GM18951 (cell line): Measurements from ENCODE around the gene SRRD.

Experiments
- POLR2A ChIP-seq: IDR thresholded peaks from 4 replicates; pipeline ENCODE4 v1.6.1; 2011; ENCODE audit warnings: mild to moderate bottlenecking; ENCODE audit not compliant: insufficient read length, insufficient read depth; ENCODE audit errors: extremely low read depth
- in situ Hi-C: fragments of 300-500 bp; cut with MboI; formaldehyde crosslinking; loops from one replicate; pipeline ENCODE4 v1.12.0; 2022; ENCODE audit warnings: low sequenced_read_pairs, mixed read lengths, inconsistent platforms; ENCODE audit not compliant: unreplicated experiment

The SRRD gene

DNA sequence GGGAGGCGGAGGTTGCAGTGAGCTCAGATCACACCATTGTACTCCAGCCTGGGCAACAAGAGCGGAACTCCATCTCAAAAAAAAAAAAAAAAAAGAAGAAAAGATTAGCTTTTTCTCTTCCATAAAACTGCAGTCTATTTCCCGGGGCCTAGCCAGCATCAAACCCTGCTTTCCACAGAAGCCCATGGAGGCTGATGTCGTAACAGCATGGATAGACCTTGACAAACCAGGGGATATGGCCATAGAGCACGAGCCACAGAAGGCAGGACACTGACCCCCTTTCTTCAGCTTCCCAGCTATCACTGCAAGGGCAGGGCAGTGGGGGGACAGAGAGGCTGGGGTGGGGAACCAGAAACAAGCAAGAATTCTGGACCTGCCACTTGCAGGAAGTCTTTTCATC lies 21.6 kb upstream of the SRRD start:
- in situ Hi-C loops = loop anchor here (25.0 kb wide), 1 partner anchor 100 kb away; no protein-coding TSS in a partner anchor
- no peak for TF ChIP-seq POLR2A

- no peak for TF ChIP-seq POLR2A
- in situ Hi-C loops = loop anchor here (25.0 kb wide), 1 partner anchor 100 kb away; no protein-coding TSS in a partner anchor
Observed at GRCh38 chr22:26462641-26463040, 21.0 kb upstream of the SRRD start.

DNA sequence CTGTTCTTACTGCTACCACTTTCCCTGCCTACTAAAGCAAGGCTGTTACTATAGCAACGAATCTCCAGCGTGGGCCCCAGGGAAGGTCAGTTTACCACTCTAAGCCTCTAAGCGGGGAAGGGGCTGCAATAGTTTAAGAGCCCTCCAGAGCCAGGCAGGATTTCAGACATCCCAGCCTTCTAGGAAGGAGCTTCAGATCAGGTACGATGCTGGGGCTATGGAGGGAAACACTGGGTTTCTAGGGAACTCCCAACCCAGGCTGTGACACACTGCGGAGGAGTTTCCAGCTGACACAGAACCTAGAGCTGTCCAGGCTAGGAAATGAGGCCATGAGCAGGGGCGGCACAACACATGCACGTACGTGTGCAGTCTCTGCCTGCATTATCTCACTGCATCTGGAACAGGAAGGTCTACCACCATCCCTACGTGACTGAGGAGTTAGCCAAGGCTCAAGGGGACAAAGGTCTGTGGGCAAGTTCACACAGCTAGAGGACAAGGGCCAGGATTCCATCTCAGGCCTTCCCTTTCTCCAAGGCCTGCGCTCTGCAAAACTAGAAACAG lies 20.5 kb upstream of the SRRD start:
- TF ChIP-seq POLR2A = no peak
- in situ Hi-C loops = loop anchor here (25.0 kb wide), 1 partner anchor 101 kb away; no protein-coding TSS in a partner anchor

DNA sequence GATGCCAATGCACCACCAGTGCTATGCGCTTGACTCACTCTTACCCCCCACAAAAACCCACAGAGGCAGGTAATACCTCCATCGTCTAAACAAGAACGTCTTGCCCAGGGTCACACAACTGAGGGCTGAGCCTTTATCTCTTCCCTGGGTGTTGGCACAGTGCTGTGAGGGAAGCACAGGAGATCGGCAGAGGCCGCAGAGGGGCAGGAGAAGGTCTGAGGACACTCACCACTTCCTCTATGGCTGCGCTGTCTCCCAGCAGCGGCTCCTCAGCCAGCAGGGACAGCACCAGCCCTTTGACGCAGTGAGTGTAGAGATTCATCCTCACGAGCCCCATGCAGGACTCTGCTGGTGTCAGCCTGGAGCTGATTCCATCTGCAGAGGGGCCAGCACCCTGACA lies 20.0 kb upstream of the SRRD start:
- in situ Hi-C loops = loop anchor here (25.0 kb wide), 1 partner anchor 101 kb away; no protein-coding TSS in a partner anchor
- no peak for TF ChIP-seq POLR2A

GRCh38 chr22:26464312-26464711 lies 19.4 kb upstream of the SRRD start:
- in situ Hi-C loops = loop anchor here (25.0 kb wide), 1 partner anchor 102 kb away; no protein-coding TSS in a partner anchor
- no peak for TF ChIP-seq POLR2A

- in situ Hi-C loops = loop anchor here (25.0 kb wide), 1 partner anchor 104 kb away; no protein-coding TSS in a partner anchor
- no peak for TF ChIP-seq POLR2A
Observed at GRCh38 chr22:26466196-26466595, 17.5 kb upstream of the SRRD start.

DNA sequence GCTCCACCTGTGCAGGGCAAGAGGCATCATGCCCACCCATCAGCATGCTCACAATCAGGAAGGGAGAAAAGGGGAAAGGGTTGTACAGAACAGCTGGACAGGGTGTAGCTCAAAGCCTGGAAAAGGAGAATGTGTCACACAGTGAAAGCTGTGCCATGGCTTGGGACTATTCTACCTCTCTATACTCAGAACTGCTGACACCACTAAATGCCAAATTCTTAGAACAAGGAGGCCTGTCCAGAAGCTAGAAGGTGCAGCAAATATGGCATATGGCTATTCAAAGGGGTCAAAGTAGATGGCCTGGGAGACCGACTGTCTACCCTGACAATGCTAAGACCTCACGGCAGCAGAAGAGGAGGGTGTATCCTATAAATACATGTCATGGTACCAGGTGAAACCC lies 12.9 kb upstream of the SRRD start:
- in situ Hi-C loops = loop anchor here (25.0 kb wide), 1 partner anchor 109 kb away; no protein-coding TSS in a partner anchor
- TF ChIP-seq POLR2A = no peak

DNA sequence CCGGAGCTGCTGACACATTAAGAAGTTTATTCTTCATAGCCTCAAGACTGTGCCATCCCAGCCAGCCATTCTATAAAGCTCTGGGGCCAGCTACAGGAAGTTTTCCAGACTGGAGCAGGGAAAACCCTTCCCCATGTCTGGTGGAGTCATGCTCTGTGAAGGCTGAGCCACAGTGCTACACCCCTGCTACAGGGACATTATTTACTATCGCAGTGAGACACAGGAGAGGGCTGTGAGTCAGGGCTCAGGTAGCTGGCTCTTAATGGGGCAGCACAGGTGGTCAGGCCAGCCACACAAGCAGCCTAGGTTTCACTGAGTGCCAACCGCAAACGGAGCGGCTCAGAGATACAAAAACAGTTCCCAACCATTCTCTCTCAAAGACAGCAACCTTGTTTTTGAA lies 12.2 kb upstream of the SRRD start:
- in situ Hi-C loops = loop anchor here (25.0 kb wide), 1 partner anchor 109 kb away; no protein-coding TSS in a partner anchor
- TF ChIP-seq POLR2A = no peak

DNA sequence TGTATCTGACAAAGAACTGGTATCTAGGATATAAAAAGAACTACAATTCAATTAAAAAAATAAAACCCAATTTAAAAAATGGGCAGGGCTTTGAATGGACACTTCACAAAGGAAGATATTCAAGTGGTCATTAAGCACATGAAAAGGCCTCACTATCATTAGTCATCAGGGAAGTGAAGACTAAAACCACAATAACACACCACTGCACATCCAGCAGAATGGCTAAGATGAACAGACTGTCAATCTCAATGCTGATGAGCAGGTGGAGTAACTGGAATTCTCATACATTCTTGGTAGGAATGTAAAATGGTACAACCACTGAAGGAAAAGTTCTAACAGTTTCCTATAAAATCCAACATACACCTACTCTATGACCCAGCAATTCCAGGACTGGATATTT lies 9.0 kb upstream of the SRRD start:
- in situ Hi-C loops = loop anchor here (25.0 kb wide), 1 partner anchor 112 kb away; no protein-coding TSS in a partner anchor
- no peak for TF ChIP-seq POLR2A

DNA sequence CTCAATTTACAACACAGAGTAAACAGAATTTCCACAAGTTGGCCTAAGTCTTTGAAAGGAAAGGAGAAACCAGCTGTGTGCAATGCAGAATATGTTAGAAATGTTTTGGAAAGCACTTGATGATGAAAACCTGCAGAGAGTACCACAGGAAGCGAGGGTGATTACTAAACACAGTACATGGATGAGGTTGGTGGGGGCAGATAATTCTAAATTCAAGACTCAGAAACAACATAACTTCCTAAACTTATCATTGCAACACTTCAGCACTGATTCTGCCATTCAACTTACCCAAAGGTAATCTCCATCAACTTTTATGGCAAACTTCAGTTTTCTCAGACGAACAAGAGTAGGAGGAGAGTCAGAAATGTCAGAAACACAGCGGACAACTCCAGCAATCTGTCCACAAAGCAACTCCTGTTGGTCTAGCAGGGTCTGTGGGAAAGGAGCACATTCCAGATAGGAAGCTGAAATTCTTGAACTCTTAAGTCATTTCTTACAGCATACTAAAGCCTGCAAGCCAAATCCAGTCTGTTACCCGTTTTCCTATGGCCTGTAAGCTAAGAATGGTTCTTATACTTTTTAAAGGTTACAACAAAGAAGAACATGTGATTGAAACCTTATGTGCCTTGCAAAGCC lies 6.9 kb upstream of the SRRD start:
- TF ChIP-seq POLR2A = no peak
- in situ Hi-C loops = no loop called here

- in situ Hi-C loops = no loop called here
- no peak for TF ChIP-seq POLR2A
Observed at GRCh38 chr22:26477341-26477731, 6.3 kb upstream of the SRRD start.

- in situ Hi-C loops = no loop called here
Observed at GRCh38 chr22:26479043-26479791, 4.5 kb upstream of the SRRD start.

GRCh38 chr22:26479792-26480610 lies 3.7 kb upstream of the SRRD start:
- TF ChIP-seq POLR2A = no peak
- in situ Hi-C loops = no loop called here

More at GRCh38 chr22:26479043-26479791, 4.5 kb upstream of the SRRD start:
- peak; percentile 34 for TF ChIP-seq POLR2A

- no peak for TF ChIP-seq POLR2A
- in situ Hi-C loops = no loop called here
Observed at GRCh38 chr22:26480611-26480932, 3.1 kb upstream of the SRRD start.
